Putamen (tissue), 1 donor: ENCODE results near the gene PCDHGA6.
"Not testable (repeated sequence)": the region's sequence is repeated elsewhere in the genome, so short reads cannot be mapped to it uniquely, and the experiment has no call there.

Experiments used
- DNase-seq: peaks from one replicate; pipeline ENCODE4 v3.0.0-alpha.2; 2016; ENCODE audit warnings: low spot score

PCDHGA6 gene

DNA sequence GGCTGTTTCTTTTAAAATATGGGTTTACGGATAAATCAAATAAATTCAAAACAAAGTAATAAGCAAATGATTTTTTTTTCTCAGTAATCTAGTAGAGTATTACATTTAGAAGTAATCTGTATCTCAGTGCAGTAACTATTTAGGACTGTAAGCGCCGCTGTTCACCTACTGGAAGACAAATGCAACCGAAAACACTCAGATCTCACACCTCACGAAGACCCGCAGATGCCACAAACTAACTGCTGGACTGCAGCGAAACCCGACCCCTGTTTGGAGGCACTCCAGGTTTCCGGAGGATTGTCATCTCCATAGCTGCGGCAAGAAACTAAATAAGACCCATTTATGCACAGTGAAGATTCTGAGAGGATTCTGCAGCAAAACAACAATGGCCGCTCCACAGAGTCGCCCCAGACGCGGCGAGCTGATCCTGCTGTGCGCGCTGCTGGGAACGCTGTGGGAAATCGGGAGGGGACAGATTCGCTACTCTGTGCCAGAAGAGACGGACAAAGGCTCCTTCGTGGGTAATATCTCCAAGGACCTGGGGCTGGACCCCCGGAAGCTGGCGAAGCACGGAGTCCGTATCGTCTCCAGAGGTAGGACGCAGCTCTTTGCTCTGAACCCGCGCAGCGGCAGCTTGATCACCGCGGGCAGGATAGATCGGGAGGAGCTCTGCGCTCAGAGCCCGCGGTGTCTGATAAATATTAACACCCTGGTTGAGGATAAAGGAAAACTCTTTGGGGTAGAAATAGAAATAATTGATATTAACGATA, 18.9 kb downstream of the PCDHGA6 start, which contains the start of gene PCDHGA8:
Gene PCDHGA8 (plus strand): TSS at position 205 of the 770 bp plus-strand sequence. CDS start 181 bp downstream, at position 386.
- DNase-seq = no peak

GRCh38 chr5:141393267-141393666, 19.6 kb downstream of the PCDHGA6 start:
- DNase-seq = no peak

DNA sequence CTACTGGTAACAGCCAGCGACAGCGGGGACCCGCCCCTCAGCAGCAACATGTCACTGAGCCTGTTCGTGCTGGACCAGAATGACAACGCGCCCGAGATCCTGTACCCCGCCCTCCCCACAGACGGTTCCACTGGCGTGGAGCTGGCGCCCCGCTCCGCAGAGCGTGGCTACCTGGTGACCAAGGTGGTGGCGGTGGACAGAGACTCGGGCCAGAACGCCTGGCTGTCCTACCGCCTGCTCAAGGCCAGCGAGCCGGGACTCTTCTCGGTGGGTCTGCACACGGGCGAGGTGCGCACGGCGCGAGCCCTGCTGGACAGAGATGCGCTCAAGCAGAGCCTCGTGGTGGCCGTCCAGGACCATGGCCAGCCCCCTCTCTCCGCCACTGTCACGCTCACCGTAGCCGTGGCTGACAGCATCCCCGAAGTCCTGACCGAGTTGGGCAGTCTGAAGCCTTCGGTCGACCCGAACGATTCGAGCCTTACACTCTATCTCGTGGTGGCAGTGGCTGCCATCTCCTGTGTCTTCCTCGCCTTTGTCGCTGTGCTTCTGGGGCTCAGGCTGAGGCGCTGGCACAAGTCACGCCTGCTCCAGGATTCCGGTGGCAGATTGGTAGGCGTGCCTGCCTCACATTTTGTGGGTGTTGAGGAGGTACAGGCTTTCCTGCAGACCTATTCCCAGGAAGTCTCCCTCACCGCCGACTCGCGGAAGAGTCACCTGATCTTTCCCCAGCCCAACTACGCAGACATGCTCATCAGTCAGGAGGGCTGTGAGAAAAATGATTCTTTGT, 20.9 kb downstream of the PCDHGA6 start:
- not testable (repeated sequence) for DNase-seq

- DNase-seq = not testable (repeated sequence)
These were observed 24.3 kb downstream of the PCDHGA6 start, which contains the start of gene PCDHGB5 for GRCh38 chr5:141397756-141398551. Gene PCDHGB5, plus strand, starts transcription at chr5:141397947. Its CDS starts 181 bp downstream, at chr5:141398128.

GRCh38 chr5:141398608-141399007, 24.9 kb downstream of the PCDHGA6 start:
- DNase-seq = no peak

- DNase-seq = no peak
These were observed 26.0 kb downstream of the PCDHGA6 start for GRCh38 chr5:141399555-141400258.

- no peak for DNase-seq
These were observed 29.0 kb downstream of the PCDHGA6 start, which contains the start of gene PCDHGA9 for GRCh38 chr5:141402553-141403243. Gene PCDHGA9, plus strand, starts transcription at chr5:141402778. Its CDS starts 175 bp downstream, at chr5:141402953.

DNA sequence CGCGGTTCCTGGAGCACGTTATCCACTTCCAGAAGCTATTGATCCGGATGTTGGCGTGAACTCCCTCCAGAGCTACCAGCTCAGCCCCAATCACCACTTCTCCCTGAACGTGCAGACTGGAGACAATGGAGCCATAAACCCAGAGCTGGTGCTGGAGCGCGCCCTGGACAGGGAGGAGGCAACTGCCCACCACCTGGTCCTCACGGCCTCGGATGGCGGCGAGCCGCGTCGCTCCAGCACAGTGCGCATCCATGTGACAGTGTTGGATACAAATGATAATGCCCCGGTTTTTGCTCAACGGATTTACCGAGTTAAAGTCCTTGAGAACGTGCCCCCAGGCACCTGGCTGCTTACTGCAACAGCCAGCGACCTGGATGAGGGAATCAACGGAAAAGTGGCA, 29.7 kb downstream of the PCDHGA6 start:
- no peak for DNase-seq

GRCh38 chr5:141407790-141408505, 34.3 kb downstream of the PCDHGA6 start, which contains the start of gene PCDHGB6:
Gene PCDHGB6, plus strand, starts transcription at chr5:141408021. Its CDS starts 182 bp downstream, at chr5:141408203.
- not testable (repeated sequence) for DNase-seq

DNA sequence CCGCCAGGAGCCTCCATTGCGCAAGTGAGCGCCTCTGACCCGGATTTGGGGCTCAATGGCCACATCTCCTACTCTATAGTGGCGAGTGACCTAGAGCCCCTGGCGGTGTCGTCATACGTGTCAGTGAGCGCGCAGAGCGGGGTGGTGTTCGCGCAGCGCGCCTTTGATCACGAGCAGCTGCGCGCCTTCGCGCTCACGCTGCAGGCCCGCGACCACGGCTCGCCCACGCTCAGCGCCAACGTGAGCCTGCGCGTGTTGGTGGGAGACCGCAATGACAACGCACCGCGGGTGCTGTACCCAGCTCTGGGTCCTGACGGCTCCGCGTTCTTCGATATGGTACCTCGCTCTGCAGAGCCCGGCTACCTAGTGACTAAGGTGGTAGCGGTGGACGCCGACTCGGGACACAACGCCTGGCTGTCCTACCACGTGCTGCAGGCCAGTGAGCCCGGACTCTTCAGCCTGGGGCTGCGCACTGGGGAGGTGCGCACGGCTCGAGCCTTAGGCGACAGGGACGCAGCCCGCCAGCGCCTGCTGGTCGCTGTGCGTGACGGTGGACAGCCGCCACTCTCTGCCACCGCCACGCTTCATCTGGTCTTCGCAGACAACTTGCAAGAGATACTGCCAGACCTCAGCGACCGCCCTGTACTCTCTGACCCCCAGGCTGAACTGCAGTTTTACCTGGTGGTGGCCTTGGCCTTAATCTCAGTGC, 36.1 kb downstream of the PCDHGA6 start:
- DNase-seq = no peak

- no peak for DNase-seq
These were observed 37.9 kb downstream of the PCDHGA6 start for GRCh38 chr5:141411575-141411974.

DNA sequence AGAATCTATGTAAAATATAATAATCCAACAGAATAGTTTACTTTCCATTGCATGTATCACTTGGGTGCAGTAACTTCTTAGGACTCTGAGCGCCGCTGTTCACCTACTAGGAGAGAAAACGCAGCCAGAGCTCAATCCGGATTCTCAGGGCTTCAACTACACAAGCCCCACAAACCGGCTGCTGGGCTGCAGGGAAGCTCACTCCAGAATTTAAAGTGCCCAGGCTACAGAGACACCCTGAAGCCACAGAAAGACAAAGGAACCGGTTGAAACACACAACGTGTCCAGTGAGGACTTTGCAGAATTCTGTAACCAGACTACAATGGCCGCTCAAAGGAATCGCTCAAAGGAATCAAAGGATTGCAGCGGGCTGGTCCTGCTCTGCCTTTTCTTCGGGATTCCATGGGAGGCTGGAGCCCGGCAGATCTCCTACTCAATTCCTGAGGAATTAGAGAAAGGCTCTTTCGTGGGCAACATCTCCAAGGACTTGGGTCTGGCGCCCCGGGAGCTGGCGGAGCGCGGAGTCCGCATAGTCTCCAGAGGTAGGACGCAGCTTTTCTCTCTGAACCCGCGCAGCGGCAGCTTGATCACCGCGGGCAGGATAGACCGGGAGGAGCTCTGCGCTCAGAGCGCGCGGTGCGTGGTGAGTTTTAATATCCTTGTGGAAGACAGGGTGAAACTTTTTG, 39.3 kb downstream of the PCDHGA6 start, which contains the start of gene PCDHGA10:
Gene PCDHGA10 (plus strand): TSS at position 134 of the 686 bp plus-strand sequence. CDS start 189 bp downstream, at position 323.
- no peak for DNase-seq

- no peak for DNase-seq
These were observed 39.9 kb downstream of the PCDHGA6 start for GRCh38 chr5:141413540-141414069.

DNA sequence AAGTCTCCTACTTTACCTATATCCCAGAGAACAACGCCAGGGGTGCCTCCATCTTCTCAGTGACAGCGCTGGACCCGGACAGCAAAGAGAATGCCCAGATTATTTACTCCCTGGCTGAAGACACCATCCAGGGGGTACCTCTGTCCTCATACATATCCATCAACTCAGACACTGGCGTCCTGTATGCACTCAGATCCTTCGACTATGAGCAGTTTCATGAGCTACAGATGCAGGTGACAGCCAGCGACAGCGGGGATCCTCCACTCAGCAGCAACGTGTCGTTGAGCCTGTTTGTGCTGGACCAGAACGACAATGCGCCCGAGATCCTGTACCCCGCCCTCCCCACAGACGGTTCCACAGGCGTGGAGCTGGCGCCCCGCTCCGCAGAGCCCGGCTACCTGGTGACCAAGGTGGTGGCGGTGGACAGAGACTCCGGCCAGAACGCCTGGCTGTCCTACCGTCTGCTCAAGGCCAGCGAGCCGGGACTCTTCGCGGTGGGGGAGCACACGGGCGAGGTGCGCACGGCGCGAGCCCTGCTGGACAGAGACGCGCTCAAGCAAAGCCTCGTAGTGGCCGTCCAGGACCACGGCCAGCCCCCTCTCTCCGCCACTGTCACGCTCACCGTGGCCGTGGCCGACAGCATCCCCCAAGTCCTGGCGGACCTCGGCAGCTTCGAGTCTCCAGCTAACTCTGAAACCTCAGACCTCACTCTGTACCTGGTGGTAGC, 41.0 kb downstream of the PCDHGA6 start:
- DNase-seq = not testable (repeated sequence)

- not testable (repeated sequence) for DNase-seq
These were observed 41.6 kb downstream of the PCDHGA6 start for GRCh38 chr5:141415275-141415618.

DNA sequence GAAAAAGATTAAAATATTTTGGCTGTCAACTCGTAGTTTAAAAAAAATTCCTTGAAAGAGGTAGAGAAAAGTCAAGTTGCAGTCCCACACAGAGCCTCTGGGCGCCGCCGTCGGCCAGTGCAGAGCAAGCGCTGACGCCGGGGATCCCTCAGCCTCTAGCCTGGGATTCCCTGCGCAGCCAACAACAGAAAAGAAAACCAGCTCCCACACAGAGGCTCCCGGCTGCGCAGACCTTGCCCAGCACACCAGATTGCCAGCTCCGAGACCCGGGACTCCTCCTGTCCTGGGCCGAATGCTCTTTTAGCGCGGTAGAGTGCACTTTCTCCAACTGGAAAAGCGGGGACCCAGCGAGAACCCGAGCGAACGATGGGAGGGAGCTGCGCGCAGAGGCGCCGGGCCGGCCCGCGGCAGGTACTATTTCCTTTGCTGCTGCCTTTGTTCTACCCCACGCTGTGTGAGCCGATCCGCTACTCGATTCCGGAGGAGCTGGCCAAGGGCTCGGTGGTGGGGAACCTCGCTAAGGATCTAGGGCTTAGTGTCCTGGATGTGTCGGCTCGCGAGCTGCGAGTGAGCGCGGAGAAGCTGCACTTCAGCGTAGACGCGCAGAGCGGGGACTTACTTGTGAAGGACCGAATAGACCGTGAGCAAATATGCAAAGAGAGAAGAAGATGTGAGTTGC, 43.9 kb downstream of the PCDHGA6 start, which contains the start of gene PCDHGB7:
Gene PCDHGB7 (plus strand): TSS at position 184 of the 679 bp plus-strand sequence. CDS start 183 bp downstream, at position 367.
- DNase-seq = not testable (repeated sequence)
